Mesendoderm (in vitro differentiated cells): ENCODE data around the gene GJB3.

Source experiments
- DNase-seq: peaks from one replicate; pipeline ENCODE4 v3.0.0; 2013
- H2AK5ac ChIP-seq: 2 replicates; pipeline ENCODE4 v1.6.1; 2013; ENCODE audit warnings: low read length, inconsistent platforms
- H2BK120ac ChIP-seq: 2 replicates; pipeline ENCODE4 v1.6.1; 2013; ENCODE audit warnings: low read depth, mild to moderate bottlenecking, low read length, moderate library complexity, mixed read lengths
- H2BK15ac ChIP-seq: replicated peaks from 2 replicates; pipeline ENCODE4 v1.6.1; 2013; ENCODE audit warnings: low read depth, mild to moderate bottlenecking, moderate library complexity
- H2BK5ac ChIP-seq: 2 replicates; pipeline ENCODE4 v1.6.1; 2013; ENCODE audit warnings: low read length, inconsistent platforms
- H3K18ac ChIP-seq: 2 replicates; pipeline ENCODE4 v1.6.1; 2013; ENCODE audit warnings: mild to moderate bottlenecking, low read length, mixed read lengths
- H3K23ac ChIP-seq: one replicate; pipeline ENCODE4 v1.6.1; 2013; ENCODE audit warnings: low read length
- H3K27ac ChIP-seq: 2 replicates; pipeline ENCODE4 v1.5.1; 2013; ENCODE audit warnings: low read depth, mild to moderate bottlenecking, inconsistent platforms, low read length, moderate library complexity
- H3K27me3 ChIP-seq: 2 replicates; pipeline ENCODE4 v1.6.1; 2013; ENCODE audit warnings: low read length, control low read depth, mild to moderate bottlenecking, inconsistent platforms; ENCODE audit not compliant: insufficient read depth, poor library complexity
- H3K36me3 ChIP-seq: 2 replicates; pipeline ENCODE4 v1.6.1; 2013; ENCODE audit warnings: low read length, inconsistent platforms; ENCODE audit not compliant: control insufficient read depth, insufficient read depth
- H3K4ac ChIP-seq: one replicate; pipeline ENCODE4 v1.6.1; 2013; ENCODE audit warnings: low read depth, mild to moderate bottlenecking, low read length, moderate library complexity
- H3K4me1 ChIP-seq: 2 replicates; pipeline ENCODE4 v1.6.1; 2013; ENCODE audit warnings: low read depth, low read length, inconsistent platforms; ENCODE audit not compliant: control insufficient read depth
- H3K4me2 ChIP-seq: 2 replicates; pipeline ENCODE4 v1.6.1; 2013; ENCODE audit warnings: low read length
- H3K4me3 ChIP-seq: 2 replicates; pipeline ENCODE4 v1.5.1; 2013; ENCODE audit warnings: mild to moderate bottlenecking, low read length
- H3K56ac ChIP-seq: one replicate; pipeline ENCODE4 v1.6.1; 2013; ENCODE audit warnings: low read length
- H3K79me1 ChIP-seq: 2 replicates; pipeline ENCODE4 v1.6.1; 2013; ENCODE audit warnings: low read length, inconsistent platforms
- H3K79me2 ChIP-seq: 2 replicates; pipeline ENCODE4 v1.6.1; 2013; ENCODE audit warnings: mild to moderate bottlenecking, low read length; ENCODE audit not compliant: control insufficient read depth, insufficient read depth
- H3K9ac ChIP-seq: 2 replicates; pipeline ENCODE4 v1.6.1; 2013; ENCODE audit warnings: low read length, inconsistent platforms
- H4K5ac ChIP-seq: one replicate; pipeline ENCODE4 v1.6.1; 2013; ENCODE audit warnings: low read length
- H4K8ac ChIP-seq: one replicate; pipeline ENCODE4 v1.6.1; 2013; ENCODE audit warnings: low read depth, mild to moderate bottlenecking, control low read depth, low read length, moderate library complexity
- WGBS: extraction: QIAGEN DNeasy Blood & Tissue Kit; methylation state at CpG from one replicate; pipeline ENCODE4 v1.1.7; 2013; ENCODE audit warnings: low lambda C conversion rate, missing lambda C conversion rate; ENCODE audit not compliant: insufficient coverage; ENCODE audit errors: extremely low coverage; 5-methylcytosine and 5-hydroxymethylcytosine counted together

Gene GJB3

GRCh38 chr1:34746101-34746500, 34.9 kb upstream of the GJB3 start:
- H3K27ac ChIP-seq, result no peak overlapping the region
- H3K18ac ChIP-seq, result no peak overlapping the region
- no peak overlapping the region for H3K9ac ChIP-seq
- H3K4me3 ChIP-seq, result no peak overlapping the region
- no peak overlapping the region for H2BK15ac ChIP-seq
- H3K56ac ChIP-seq, result no peak overlapping the region
- H3K23ac ChIP-seq, result no peak overlapping the region
- H3K4ac ChIP-seq, result no peak overlapping the region
- H2BK120ac ChIP-seq, result no peak overlapping the region
- H2BK5ac ChIP-seq, result no peak overlapping the region
- no CpG with 5 or more reads among the region's 4 CpGs for WGBS
- H3K36me3 ChIP-seq, result no peaks in the 10 kb centered on the region
- no peaks in the 10 kb centered on the region for H3K27me3 ChIP-seq
- H3K4me1 ChIP-seq, result peaks cover 13% of the 10 kb centered on the region
- no peaks in the 10 kb centered on the region for H3K79me2 ChIP-seq
- H4K8ac ChIP-seq, result no peak overlapping the region
- no peak overlapping the region for H4K5ac ChIP-seq
- DNase-seq, result no peak
- H3K4me2 ChIP-seq, result no peak overlapping the region
- H3K79me1 ChIP-seq, result no peaks in the 10 kb centered on the region
- H2AK5ac ChIP-seq, result no peak overlapping the region

GRCh38 chr1:34746785-34747637, 34.0 kb upstream of the GJB3 start:
- H3K4me2 ChIP-seq, result no peak overlapping the region
- no peaks in the 10 kb centered on the region for H3K79me1 ChIP-seq
- no peak overlapping the region for H2BK15ac ChIP-seq
- no peaks in the 10 kb centered on the region for H3K27me3 ChIP-seq
- no peaks in the 10 kb centered on the region for H3K79me2 ChIP-seq
- H3K27ac ChIP-seq, result no peak overlapping the region
- no peak overlapping the region for H4K5ac ChIP-seq
- no peak for DNase-seq
- no peak overlapping the region for H3K56ac ChIP-seq
- H3K18ac ChIP-seq, result no peak overlapping the region
- H3K9ac ChIP-seq, result no peak overlapping the region
- no peak overlapping the region for H2BK120ac ChIP-seq
- no peak overlapping the region for H4K8ac ChIP-seq
- peaks cover 13% of the 10 kb centered on the region for H3K4me1 ChIP-seq
- no peaks in the 10 kb centered on the region for H3K36me3 ChIP-seq
- H3K4ac ChIP-seq, result no peak overlapping the region
- H3K4me3 ChIP-seq, result no peak overlapping the region
- WGBS, result no CpG with 5 or more reads among the region's 18 CpGs
- no peak overlapping the region for H2BK5ac ChIP-seq
- H2AK5ac ChIP-seq, result no peak overlapping the region
- H3K23ac ChIP-seq, result no peak overlapping the region

- Histone ChIP-seq H3K9ac (no peak overlapping the region), H3K27me3 (no peaks in the 10 kb centered on the region), H3K56ac (no peak overlapping the region), H3K4me1 (peaks cover 13% of the 10 kb centered on the region), H4K8ac (no peak overlapping the region), H3K23ac (no peak overlapping the region), H2BK5ac (no peak overlapping the region), H3K18ac (no peak overlapping the region), H2AK5ac (no peak overlapping the region), H4K5ac (no peak overlapping the region), H3K79me1 (no peaks in the 10 kb centered on the region), H3K4ac (no peak overlapping the region), H3K4me3 (no peak overlapping the region), H3K36me3 (no peaks in the 10 kb centered on the region), H3K79me2 (no peaks in the 10 kb centered on the region), H3K4me2 (no peak overlapping the region), H2BK120ac (no peak overlapping the region), H3K27ac (no peak overlapping the region), H2BK15ac (no peak overlapping the region)
- DNase-seq, result no peak
- no CpG with 5 or more reads among the region's 6 CpGs for WGBS
These were observed 33.4 kb upstream of the GJB3 start for GRCh38 chr1:34747638-34747941.

- no peak overlapping the region for H3K4ac ChIP-seq
- no peak overlapping the region for H4K5ac ChIP-seq
- no peaks in the 10 kb centered on the region for H3K36me3 ChIP-seq
- no peak overlapping the region for H2BK15ac ChIP-seq
- H3K9ac ChIP-seq, result no peak overlapping the region
- peaks cover 13% of the 10 kb centered on the region for H3K4me1 ChIP-seq
- H2BK5ac ChIP-seq, result no peak overlapping the region
- H3K79me1 ChIP-seq, result no peaks in the 10 kb centered on the region
- H3K23ac ChIP-seq, result no peak overlapping the region
- WGBS, result no CpG with 5 or more reads among the region's 8 CpGs
- H3K27ac ChIP-seq, result peak overlapping the region; percentile 22
- H3K79me2 ChIP-seq, result no peaks in the 10 kb centered on the region
- H2BK120ac ChIP-seq, result no peak overlapping the region
- H3K18ac ChIP-seq, result no peak overlapping the region
- DNase-seq, result peak; percentile 92
- H3K56ac ChIP-seq, result no peak overlapping the region
- H4K8ac ChIP-seq, result no peak overlapping the region
- no peak overlapping the region for H3K4me2 ChIP-seq
- H2AK5ac ChIP-seq, result no peak overlapping the region
- no peaks in the 10 kb centered on the region for H3K27me3 ChIP-seq
- no peak overlapping the region for H3K4me3 ChIP-seq
These were observed 31.0 kb upstream of the GJB3 start for GRCh38 chr1:34749992-34750391.

- no peak for DNase-seq
- Histone ChIP-seq H2AK5ac (peak overlapping the region; percentile 9), H3K23ac (no peak overlapping the region)
These were observed 30.4 kb upstream of the GJB3 start for GRCh38 chr1:34750610-34751009.

GRCh38 chr1:34753163-34753562, 27.9 kb upstream of the GJB3 start:
- no CpG with 5 or more reads among the region's 3 CpGs for WGBS
- no peak overlapping the region for H3K4ac ChIP-seq
- no peak overlapping the region for H3K23ac ChIP-seq

More at GRCh38 chr1:34750610-34751009, 30.4 kb upstream of the GJB3 start:
- Histone ChIP-seq H2BK5ac (peak overlapping the region; percentile 54), H3K4me1 (peaks cover 13% of the 10 kb centered on the region), H2BK15ac (no peak overlapping the region), H3K27me3 (no peaks in the 10 kb centered on the region), H4K8ac (no peak overlapping the region), H3K27ac (peak overlapping the region; percentile 22), H3K79me1 (no peaks in the 10 kb centered on the region), H2BK120ac (no peak overlapping the region), H3K36me3 (no peaks in the 10 kb centered on the region), H3K4me3 (no peak overlapping the region), H4K5ac (no peak overlapping the region), H3K56ac (no peak overlapping the region), H3K9ac (no peak overlapping the region), H3K4me2 (no peak overlapping the region), H3K18ac (no peak overlapping the region), H3K4ac (no peak overlapping the region), H3K79me2 (no peaks in the 10 kb centered on the region)
- WGBS, result no CpG with 5 or more reads among the region's 5 CpGs

More at GRCh38 chr1:34753163-34753562, 27.9 kb upstream of the GJB3 start:
- H3K36me3 ChIP-seq, result no peaks in the 10 kb centered on the region
- H3K4me3 ChIP-seq, result no peak overlapping the region
- H3K79me2 ChIP-seq, result no peaks in the 10 kb centered on the region
- no peak overlapping the region for H3K4me2 ChIP-seq
- H3K18ac ChIP-seq, result no peak overlapping the region
- H3K4me1 ChIP-seq, result peaks cover 13% of the 10 kb centered on the region
- no peaks in the 10 kb centered on the region for H3K79me1 ChIP-seq
- H4K5ac ChIP-seq, result no peak overlapping the region
- H2BK5ac ChIP-seq, result no peak overlapping the region
- H2BK120ac ChIP-seq, result no peak overlapping the region
- no peak overlapping the region for H3K27ac ChIP-seq
- no peak overlapping the region for H3K9ac ChIP-seq
- H2AK5ac ChIP-seq, result no peak overlapping the region
- H3K27me3 ChIP-seq, result no peaks in the 10 kb centered on the region
- no peak overlapping the region for H4K8ac ChIP-seq
- no peak overlapping the region for H2BK15ac ChIP-seq
- no peak for DNase-seq
- no peak overlapping the region for H3K56ac ChIP-seq
